ENCODE data around the gene FIS1. TPM values are rescaled to one million over a fixed set of nuclear protein-coding genes. Genes with fewer than 3 reads are reported as not detected.
A peak's percentile ranks its signal among the peaks of the same experiment; 100 is the strongest.
"Not testable (repeated sequence)": the region's sequence is repeated elsewhere in the genome, so short reads cannot be mapped to it uniquely, and the experiment has no call there.

Gene FIS1
- total RNA-seq, 1 donor, result 136 TPM

GRCh38 chr7:101258243-101258731 lies 13.4 kb upstream of the FIS1 start:
- no peaks in the 10 kb centered on the region for H3K27me3 ChIP-seq (ENCODE audit: insufficient read depth, low read length)
- no peak overlapping the region for H3K4me2 ChIP-seq (ENCODE audit: insufficient read depth, low read length)
- H4K20me1 ChIP-seq (ENCODE audit: insufficient read depth, low read length), result no peaks in the 10 kb centered on the region
- H3K4me3 ChIP-seq (ENCODE audit: insufficient read depth, low read length), result no peak overlapping the region
- H3K4me1 ChIP-seq (ENCODE audit: insufficient read depth, low read length), result no peaks in the 10 kb centered on the region
- no peak overlapping the region for H2AFZ ChIP-seq (ENCODE audit: low read length)
- H3K9me3 ChIP-seq (ENCODE audit: low read depth, low read length), result no peaks in the 10 kb centered on the region
- TF ChIP-seq CTCF (IDR thresholded peaks at IDR 0.05; ENCODE audit: extremely low read depth, low read depth, low read length), result no peak
- DNase-seq (ENCODE audit: insufficient read length, low spot score, missing footprints), result no peak
- H3K27ac ChIP-seq (ENCODE audit: low read depth, low read length), result no peak overlapping the region
- no peaks in the 10 kb centered on the region for H3K36me3 ChIP-seq (ENCODE audit: insufficient read depth, low read length)
- H3K79me2 ChIP-seq (ENCODE audit: insufficient read depth, low read length), result no peaks in the 10 kb centered on the region

GRCh38 chr7:101255796-101256195 lies 10.9 kb upstream of the FIS1 start:
- Histone ChIP-seq H3K79me2 (ENCODE audit: insufficient read depth, low read length) (peaks cover 12% of the 10 kb centered on the region), H3K9me3 (ENCODE audit: low read depth, low read length) (no peaks in the 10 kb centered on the region), H3K4me2 (ENCODE audit: insufficient read depth, low read length) (no peak overlapping the region), H3K4me1 (ENCODE audit: insufficient read depth, low read length) (peaks cover 8% of the 10 kb centered on the region), H4K20me1 (ENCODE audit: insufficient read depth, low read length) (peaks cover 3% of the 10 kb centered on the region), H3K27ac (ENCODE audit: low read depth, low read length) (no peak overlapping the region), H3K36me3 (ENCODE audit: insufficient read depth, low read length) (no peaks in the 10 kb centered on the region), H2AFZ (ENCODE audit: low read length) (no peak overlapping the region), H3K4me3 (ENCODE audit: insufficient read depth, low read length) (no peak overlapping the region), H3K27me3 (ENCODE audit: insufficient read depth, low read length) (no peaks in the 10 kb centered on the region)
- peak; percentile 44 for DNase-seq (ENCODE audit: insufficient read length, low spot score, missing footprints)
- no peak for TF ChIP-seq CTCF (IDR thresholded peaks at IDR 0.05; ENCODE audit: extremely low read depth, low read depth, low read length)

GRCh38 chr7:101253199-101253598 lies 8.3 kb upstream of the FIS1 start:
- peaks cover 11% of the 10 kb centered on the region for H3K4me1 ChIP-seq (ENCODE audit: insufficient read depth, low read length)
- not testable (repeated sequence) for H3K4me3 ChIP-seq (ENCODE audit: insufficient read depth, low read length)

GRCh38 chr7:101251871-101252659 lies 7.2 kb upstream of the FIS1 start:
- peaks cover 11% of the 10 kb centered on the region for H3K4me1 ChIP-seq (ENCODE audit: insufficient read depth, low read length)
- peak overlapping the region; percentile 91 for H3K4me3 ChIP-seq (ENCODE audit: insufficient read depth, low read length)
- TF ChIP-seq CTCF (IDR thresholded peaks at IDR 0.05; ENCODE audit: extremely low read depth, low read depth, low read length), result no peak
- H3K4me2 ChIP-seq (ENCODE audit: insufficient read depth, low read length), result peak overlapping the region; percentile 93
- H3K9me3 ChIP-seq (ENCODE audit: low read depth, low read length), result no peaks in the 10 kb centered on the region
- peak overlapping the region; percentile 86 for H3K27ac ChIP-seq (ENCODE audit: low read depth, low read length)
- no peaks in the 10 kb centered on the region for H3K27me3 ChIP-seq (ENCODE audit: insufficient read depth, low read length)
- H3K36me3 ChIP-seq (ENCODE audit: insufficient read depth, low read length), result peaks cover 10% of the 10 kb centered on the region
- H3K79me2 ChIP-seq (ENCODE audit: insufficient read depth, low read length), result peaks cover 41% of the 10 kb centered on the region
- peak overlapping the region; percentile 99 for H2AFZ ChIP-seq (ENCODE audit: low read length)
- DNase-seq (ENCODE audit: insufficient read length, low spot score, missing footprints), result peak; percentile 98
- H4K20me1 ChIP-seq (ENCODE audit: insufficient read depth, low read length), result peaks cover 5% of the 10 kb centered on the region

More at GRCh38 chr7:101253199-101253598, 8.3 kb upstream of the FIS1 start:
- H3K36me3 ChIP-seq (ENCODE audit: insufficient read depth, low read length); H3K4me2 ChIP-seq (ENCODE audit: insufficient read depth, low read length); DNase-seq (ENCODE audit: insufficient read length, low spot score, missing footprints); H2AFZ ChIP-seq (ENCODE audit: low read length); H4K20me1 ChIP-seq (ENCODE audit: insufficient read depth, low read length); H3K27me3 ChIP-seq (ENCODE audit: insufficient read depth, low read length); H3K27ac ChIP-seq (ENCODE audit: low read depth, low read length); H3K9me3 ChIP-seq (ENCODE audit: low read depth, low read length): not testable (repeated sequence)
- peaks cover 34% of the 10 kb centered on the region for H3K79me2 ChIP-seq (ENCODE audit: insufficient read depth, low read length)
